Pancreas (tissue), 10 donors: ENCODE data around the gene B4GALT6. TPM values are rescaled to one million over a fixed set of nuclear protein-coding genes. Genes with fewer than 3 reads are reported as not detected.

Experiments used
- ATAC-seq, 4 donors: fragments of 200-7000 bp; cut with Tn5 transposase; one replicate each; pipeline versions ENCODE4 v1.8.0 to v1.9.1; 2020; ENCODE audit warnings: mild to moderate bottlenecking in 4 of 4, moderate library complexity in 4 of 4
- DNase-seq, 6 donors: peaks; one replicate each; pipeline ENCODE4 v3.0.0-alpha.2; 2020
- FAIRE-seq: peaks from 2 replicates; lab custom pipeline; 2012; peaks lifted over from hg19 to GRCh38; lab: Jason Lieb, UNC
- H3K27ac ChIP-seq, 4 donors: fragments of 200-600 bp; sonication (generic); 1 replicate in 3 of 4; 2 replicates in 1 of 4; pipeline versions ENCODE4 v1.5.0 to v1.8.0; 2020
- H3K27me3 ChIP-seq, 4 donors: fragments of 200-600 bp; one replicate each; pipeline ENCODE4 v1.8.0; 2021
- H3K36me3 ChIP-seq, 3 donors: fragments of 200-600 bp; sonication (generic) in 1 of 3; one replicate each; pipeline versions ENCODE4 v1.5.0 to v1.8.0; 2020 to 2021
- H3K4me1 ChIP-seq, 3 donors: fragments of 200-600 bp; one replicate each; pipeline ENCODE4 v1.8.0; 2021
- H3K4me3 ChIP-seq, 4 donors: fragments of 200-600 bp; sonication (generic) in 2 of 4; one replicate each; pipeline versions ENCODE4 v1.5.0 to v1.8.0; 2020 to 2021
- H3K9me3 ChIP-seq, 4 donors: fragments of 200-600 bp; one replicate each; pipeline ENCODE4 v1.8.0; 2021
- CTCF ChIP-seq, 4 donors: fragments of 200-600 bp; sonication (generic) in 3 of 4; IDR thresholded peaks; one replicate each; pipeline versions ENCODE4 v1.5.0 to v1.8.0; 2021; ENCODE audit warnings: antibody characterized with exemption in 4 of 4
- WGBS, 2 donors: extraction: QIAGEN DNeasy Blood & Tissue Kit; methylation state at CpG; one replicate each; pipeline ENCODE4 v1.1.7; 2013; 5-methylcytosine and 5-hydroxymethylcytosine counted together
- intact Hi-C, 3 donors: fragments of 100-400 bp; cut with DNase I; formaldehyde crosslinking; loops; one replicate each; pipeline versions ENCODE4 v1.11.1 to v1.14.2; 2022
- polyA plus RNA-seq, 2 donors: library from polyadenylated mRNA; stranded (reverse); fragments of 200-250 nt; gene quantifications; one replicate each; pipeline ENCODE4 v1.2.3, GENCODE V29; 2013
- total RNA-seq, 6 donors: library from RNA; stranded (reverse); fragmentation: NEBNext Ultra II Directional in 4 of 6; extraction: Animal tissue kit (Norgen Biotek cat#: 25700) in 4 of 6; gene quantifications; one replicate each; pipeline versions ENCODE4 v1.2.1 to v1.2.4, GENCODE V29; 2021 to 2023
- donor health status: healthy with polysubstance abuse.
- donor health status: DM: no; HTN: no; CAD: no; lungs with moderate emphysema.
- donor health status: DM: no; HTN: no; CAD: no.
- donor health status: control.
- donor health status: control.
- donor health status: Bipolar disorder and iron deficiency.
- donor health status: DM: yes; HTN: yes; CAD: no.
- donor health status: DM: no; HTN: no; CAD: no.
- donor health status: DM: no; HTN: no; CAD: no.
- donor health status: DM: yes; HTN: yes; CAD: no.

Gene B4GALT6
- total and polyA plus RNA-seq, 8 donors: 0.79 to 4.6 (median 2.8) TPM

DNA sequence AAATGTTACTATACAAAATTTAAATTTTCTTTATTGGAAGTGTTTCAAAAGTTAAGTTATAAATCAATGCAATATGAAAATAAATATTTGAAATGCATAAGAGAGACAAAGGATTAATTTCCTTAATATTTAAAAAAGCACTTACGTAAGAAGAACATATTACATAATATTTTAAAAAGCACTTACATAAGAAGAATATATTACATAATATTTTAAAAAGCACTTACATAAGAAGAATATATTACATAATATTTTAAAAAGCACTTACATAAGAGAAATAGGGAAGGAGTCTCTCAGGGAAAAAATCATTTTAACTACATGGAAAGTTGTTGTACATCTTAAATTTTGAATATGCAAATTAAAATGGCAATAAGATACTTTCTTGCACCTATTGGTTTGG, 17.4 kb upstream of the B4GALT6 start:
- H3K4me1 ChIP-seq: no peaks in the 10 kb centered on the region
- no peaks in the 10 kb centered on the region for H3K9me3 ChIP-seq
- WGBS, 2 donors: 81 to 93% methylated on average over 1 of the region's 1 CpG
- FAIRE-seq (peak; percentile 95), DNase-seq (no peak), ATAC-seq (no peak)
- intact Hi-C loops: no loop called here
- TF ChIP-seq CTCF (IDR thresholded peaks at IDR 0.05): no peak
- no peak overlapping the region for H3K27ac ChIP-seq
- no peaks in the 10 kb centered on the region for H3K36me3 ChIP-seq
- H3K27me3 ChIP-seq: no peaks in the 10 kb centered on the region
- no peak overlapping the region for H3K4me3 ChIP-seq

- no peaks in the 10 kb centered on the region for H3K36me3 ChIP-seq
- H3K9me3 ChIP-seq: no peaks in the 10 kb centered on the region
- TF ChIP-seq CTCF (IDR thresholded peaks at IDR 0.05): no peak
- FAIRE-seq (no peak), DNase-seq (no peak), ATAC-seq (no peak)
- intact Hi-C loops: no loop called here
- H3K4me1 ChIP-seq: no peaks in the 10 kb centered on the region
- WGBS, 2 donors: 89 to 96% methylated on average over 1 of the region's 1 CpG
- no peak overlapping the region for H3K27ac ChIP-seq
- H3K27me3 ChIP-seq: no peaks in the 10 kb centered on the region
- H3K4me3 ChIP-seq: no peak overlapping the region
Observed at GRCh38 chr18:31700990-31701389, 16.6 kb upstream of the B4GALT6 start.

- H3K4me3 ChIP-seq: no peak overlapping the region
- no peaks in the 10 kb centered on the region for H3K9me3 ChIP-seq
- WGBS, 2 donors: 49 to 59% methylated on average over 6 of the region's 6 CpGs
- no peak for ATAC-seq
- H3K27ac ChIP-seq: no peak overlapping the region
- no peaks in the 10 kb centered on the region for H3K36me3 ChIP-seq
- no peaks in the 10 kb centered on the region for H3K4me1 ChIP-seq
- FAIRE-seq: no peak
- no peak for TF ChIP-seq CTCF (IDR thresholded peaks at IDR 0.05)
- H3K27me3 ChIP-seq: no peaks in the 10 kb centered on the region
- intact Hi-C loops: no loop called here
- DNase-seq: no peak
Observed at GRCh38 chr18:31697351-31698298, 13.2 kb upstream of the B4GALT6 start.

- DNase-seq: no peak
- no peak for ATAC-seq
- FAIRE-seq: no peak
- Histone ChIP-seq H3K4me3 (no peak overlapping the region), H3K36me3 (no peaks in the 10 kb centered on the region), H3K27me3 (no peaks in the 10 kb centered on the region), H3K27ac (no peak overlapping the region), H3K9me3 (no peaks in the 10 kb centered on the region), H3K4me1 (no peaks in the 10 kb centered on the region)
- no peak for TF ChIP-seq CTCF (IDR thresholded peaks at IDR 0.05)
- 72 to 77% methylated on average over 3 of the region's 3 CpGs for WGBS, 2 donors
- intact Hi-C loops: no loop called here
Observed at GRCh38 chr18:31695989-31696388, 11.6 kb upstream of the B4GALT6 start.

DNA sequence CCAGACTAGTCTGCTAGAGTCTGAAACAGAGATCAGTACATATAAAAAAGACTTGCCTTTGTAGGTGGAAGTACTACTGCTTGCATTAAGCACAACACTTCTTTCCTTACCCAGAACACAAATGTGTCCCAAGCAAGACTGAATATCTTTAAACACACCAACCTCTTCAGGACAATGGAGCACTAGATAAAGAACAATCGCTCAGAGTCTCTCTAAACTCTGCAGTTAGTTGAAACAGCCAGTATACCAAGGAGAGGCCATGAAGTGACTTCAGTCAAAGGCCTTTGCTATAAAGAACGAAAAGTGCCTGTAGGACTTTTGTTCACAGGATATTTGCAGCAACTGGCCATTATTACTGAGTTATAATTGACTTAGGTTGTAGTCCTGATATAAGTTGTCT, 9.9 kb upstream of the B4GALT6 start:
- intact Hi-C loops: no loop called here
- Histone ChIP-seq H3K4me1 (no peaks in the 10 kb centered on the region), H3K27me3 (no peaks in the 10 kb centered on the region), H3K4me3 (no peak overlapping the region), H3K27ac (no peak overlapping the region), H3K9me3 (no peaks in the 10 kb centered on the region), H3K36me3 (no peaks in the 10 kb centered on the region)
- TF ChIP-seq CTCF (IDR thresholded peaks at IDR 0.05): no peak
- DNase-seq: no peak
- no peak for ATAC-seq
- WGBS, 2 donors: 76 to 80% methylated on average over 2 of the region's 2 CpGs
- no peak for FAIRE-seq
